Adrenal gland (tissue), 12 donors: Measurements from ENCODE around the gene TEX48. TPM values are rescaled to one million over a fixed set of nuclear protein-coding genes. Genes with fewer than 3 reads are reported as not detected.

Experiments used
- DNase-seq, 7 donors: peaks; one replicate each; pipeline ENCODE4 v3.0.0-alpha.2; 2019 to 2020
- H3K27ac ChIP-seq, 5 donors: fragments of 200-600 bp; sonication (generic) in 4 of 5; 1 replicate in 3 of 5; 2 replicates in 2 of 5; pipeline versions ENCODE4 v1.5.1 to v1.8.0; 2016 to 2020; ENCODE audit warnings: mild to moderate bottlenecking in 1 of 5
- H3K27me3 ChIP-seq: fragments of 200-600 bp; 2 replicates; pipeline ENCODE4 v1.8.0; 2021
- H3K36me3 ChIP-seq, 2 donors: fragments of 200-600 bp; replicated peaks in 1 of 2; 1 replicate in 1 of 2; 2 replicates in 1 of 2; pipeline versions ENCODE4 v1.5.1 to v1.8.0; 2018 to 2022
- H3K4me1 ChIP-seq, 2 donors: fragments of 200-600 bp; replicated peaks in 1 of 2; 1 replicate in 1 of 2; 2 replicates in 1 of 2; pipeline versions ENCODE4 v1.5.1 to v1.8.0; 2018 to 2021
- H3K4me3 ChIP-seq, 4 donors: fragments of 200-600 bp; sonication (generic) in 3 of 4; one replicate each; pipeline ENCODE4 v1.5.1; 2016 to 2018
- H3K9me3 ChIP-seq, 3 donors: fragments of 200-600 bp; sonication (generic) in 1 of 3; replicated peaks in 1 of 3; 1 replicate in 2 of 3; 2 replicates in 1 of 3; pipeline versions ENCODE4 v1.5.1 to v1.8.0; 2016 to 2021
- CTCF ChIP-seq, 6 experiments: fragments of 450-650 bp in 4 of 6; fragments of 200-600 bp in 2 of 6; sonication (generic) in 1 of 6; IDR thresholded peaks; 1 replicate in 5 of 6; 2 replicates in 1 of 6; pipeline versions ENCODE4 v1.5.1 to v1.8.0; 2016 to 2021; ENCODE audit warnings: antibody characterized with exemption in 6 of 6, mild to moderate bottlenecking in 2 of 6, moderate library complexity in 1 of 6
- POLR2A ChIP-seq, 2 donors: fragments of 450-650 bp; IDR thresholded peaks; one replicate each; pipeline ENCODE4 v1.6.1; 2017; ENCODE audit warnings: antibody characterized with exemption in 2 of 2, mild to moderate bottlenecking in 2 of 2, moderate library complexity in 1 of 2
- WGBS, 4 donors: extraction: QIAGEN DNeasy Blood & Tissue Kit in 2 of 4; methylation state at CpG; one replicate each; pipeline versions ENCODE4 v1.1.5 to v1.1.7; 2013 to 2017; 5-methylcytosine and 5-hydroxymethylcytosine counted together
- intact Hi-C, 2 donors: fragments of 100-400 bp; cut with DNase I; formaldehyde crosslinking; loops; one replicate each; pipeline versions ENCODE4 v1.14.1 to v1.15.0; 2022 to 2023
- polyA plus RNA-seq, 3 donors: library from polyadenylated mRNA; stranded (reverse); fragments of 200-250 nt in 2 of 3; fragments of 350-450 nt in 1 of 3; fragmentation: Illumina TruSeq in 1 of 3; extraction: RNeasy Lipid Tissue Mini Kit (QIAGEN cat#74804) in 1 of 3; gene quantifications; one replicate each; pipeline ENCODE4 v1.2.3, GENCODE V29; 2013 to 2014
- total RNA-seq, 9 donors: library from RNA; depleted of rRNA in 4 of 9; stranded (reverse); fragments of >200 nt in 4 of 9; fragments of 120-200 nt in 1 of 9; fragmentation: NEBNext Ultra II Directional in 1 of 9; extraction: Animal tissue kit (Norgen Biotek cat#: 25700) in 1 of 9; gene quantifications; one replicate each; pipeline versions ENCODE4 v1.1.0 to v1.2.4, GENCODE V29; 2013 to 2023
- donor health status: healthy with polysubstance abuse.
- donor health status: Bipolar disorder and iron deficiency.
- donor health status: DM: yes; HTN: yes; CAD: no.
- donor health status: DM: no; HTN: no; CAD: no.
- donor health status: DM: no; HTN: no; CAD: no.
- donor health status: DM: yes; HTN: yes; CAD: no.

Gene TEX48
- total and polyA plus RNA-seq, 12 donors: not detected

- no peak for DNase-seq
- Histone ChIP-seq H3K4me3 (no peak overlapping the region), H3K27ac (no peak overlapping the region), H3K4me1 (peaks cover 5 to 9% of the 10 kb centered on the region in 2 donors), H3K27me3 (no peaks in the 10 kb centered on the region), H3K9me3 (no peaks in the 10 kb centered on the region), H3K36me3 (peaks cover 0 to 31% of the 10 kb centered on the region in 2 donors)
- TF ChIP-seq POLR2A (IDR thresholded peaks at IDR 0.05) (no peak), CTCF (IDR thresholded peaks at IDR 0.05) (no peak)
- intact Hi-C loops: no loop called here
- 91 to 97% (median 92%) methylated on average over 2 of the region's 2 CpGs for WGBS, 4 donors
Observed at GRCh38 chr9:114624677-114625076, 57.3 kb downstream of the TEX48 start.

GRCh38 chr9:114621975-114622609 lies 59.9 kb downstream of the TEX48 start:
- Histone ChIP-seq H3K9me3 (no peaks in the 10 kb centered on the region), H3K4me3 (no peak overlapping the region), H3K36me3 (peaks cover 0 to 7% of the 10 kb centered on the region in 2 donors), H3K27me3 (no peaks in the 10 kb centered on the region), H3K4me1 (peaks cover 5 to 14% of the 10 kb centered on the region in 2 donors), H3K27ac (peak overlapping the region in 3 of 5 donors; percentile 55 to 74 (median 73))
- TF ChIP-seq CTCF (IDR thresholded peaks at IDR 0.05): no peak
- TF ChIP-seq POLR2A (IDR thresholded peaks at IDR 0.05): peak in 1 of 2 donors; percentile 49
- peak; percentile 46 to 81 (median 68) for DNase-seq
- intact Hi-C loops: no loop called here
- WGBS, 4 donors: 18 to 58% (median 38%) methylated on average over 1 to 2 of the region's 2 CpGs

GRCh38 chr9:114621561-114621960 lies 60.4 kb downstream of the TEX48 start:
- Histone ChIP-seq H3K9me3 (no peaks in the 10 kb centered on the region), H3K4me1 (peaks cover 5 to 19% of the 10 kb centered on the region in 2 donors), H3K27ac (peak overlapping the region in 2 of 5 donors; percentile 73 to 74), H3K4me3 (no peak overlapping the region), H3K27me3 (no peaks in the 10 kb centered on the region), H3K36me3 (peaks cover 0 to 2% of the 10 kb centered on the region in 2 donors)
- TF ChIP-seq POLR2A (IDR thresholded peaks at IDR 0.05): no peak
- no peak for TF ChIP-seq CTCF (IDR thresholded peaks at IDR 0.05)
- intact Hi-C loops: no loop called here
- DNase-seq: no peak
- 80 to 89% (median 86%) methylated on average over 7 of the region's 7 CpGs for WGBS, 4 donors

- Histone ChIP-seq H3K36me3 (no peaks in the 10 kb centered on the region), H3K9me3 (no peaks in the 10 kb centered on the region), H3K27ac (peak overlapping the region in 2 of 5 donors; percentile 70 to 72), H3K4me3 (no peak overlapping the region), H3K27me3 (no peaks in the 10 kb centered on the region), H3K4me1 (peaks cover 5 to 20% of the 10 kb centered on the region in 2 donors)
- DNase-seq: no peak
- WGBS, 4 donors: 72 to 84% (median 78%) methylated on average over 13 of the region's 13 CpGs
- intact Hi-C loops: loop anchor here in 1 of 2 donors (5.0 kb wide), 1 partner anchor 33 kb away; no protein-coding TSS in a partner anchor
- TF ChIP-seq CTCF (IDR thresholded peaks at IDR 0.05) (no peak), POLR2A (IDR thresholded peaks at IDR 0.05) (no peak)
Observed at GRCh38 chr9:114619191-114619761, 62.7 kb downstream of the TEX48 start.
